B cell (primary cell): Measurements from ENCODE around the gene THAP11. TPM values are rescaled to one million over a fixed set of nuclear protein-coding genes. Genes with fewer than 3 reads are reported as not detected.

Experiments
- ATAC-seq: fragments of 200-7000 bp; cut with Tn5 transposase; one replicate; pipeline ENCODE4 v1.10.0; 2021; ENCODE audit warnings: low read depth, mild to moderate bottlenecking, moderate number of reproducible peaks, moderate library complexity
- CTCF ChIA-PET: fragments of 350-600 bp; sonication (Branson Sonifier 250); formaldehyde crosslinking; loops from one replicate; lab custom pipeline; 2021; ENCODE audit warnings: antibody characterized with exemption, inconsistent platforms; lab: Charles Lee
- POLR2A ChIA-PET: fragments of 350-600 bp; sonication (Branson Sonifier 250); formaldehyde crosslinking; loops from one replicate; lab custom pipeline; 2021; ENCODE audit warnings: antibody characterized with exemption; lab: Charles Lee
- DNase-seq: peaks from one replicate; pipeline ENCODE4 v3.0.0; 2013
- H2AFZ ChIP-seq: 2 replicates; pipeline ENCODE4 v1.6.1; 2012; ENCODE audit warnings: mild to moderate bottlenecking, low read depth, low read length; ENCODE audit not compliant: insufficient read depth, poor library complexity, severe bottlenecking
- H3K27ac ChIP-seq, 2 donors: 1 replicate in 1 of 2; 2 replicates in 1 of 2; pipeline ENCODE4 v1.5.1; 2012 to 2013; ENCODE audit warnings: low read length in 2 of 2, mild to moderate bottlenecking in 2 of 2, moderate library complexity in 1 of 2
- H3K27me3 ChIP-seq, 4 experiments: fragments of 200-600 bp in 1 of 4; sonication (generic) in 1 of 4; replicated peaks in 1 of 4; 1 replicate in 2 of 4; 2 replicates in 2 of 4; pipeline versions ENCODE4 v1.6.1 to v1.7.0; 2013 to 2016; ENCODE audit warnings: low read length in 3 of 4, mild to moderate bottlenecking in 2 of 4, mixed read lengths in 1 of 4, moderate library complexity in 1 of 4; ENCODE audit not compliant: insufficient read depth in 4 of 4, control insufficient read depth in 3 of 4; ENCODE audit errors: control extremely low read depth in 1 of 4
- H3K36me3 ChIP-seq, 2 experiments: replicated peaks in 1 of 2; 1 replicate in 1 of 2; 2 replicates in 1 of 2; pipeline versions ENCODE4 v1.6.1 to v1.7.1; 2013; ENCODE audit warnings: low read length in 1 of 2; ENCODE audit not compliant: insufficient read depth in 2 of 2, control insufficient read depth in 1 of 2; ENCODE audit errors: control extremely low read depth in 1 of 2, extremely low read depth in 1 of 2
- H3K4me1 ChIP-seq, 2 donors: fragments of 200-600 bp in 1 of 2; sonication (generic) in 1 of 2; 1 replicate in 1 of 2; 2 replicates in 1 of 2; pipeline versions ENCODE4 v1.5.1 to v1.6.1; 2013 to 2017; ENCODE audit warnings: low read length in 2 of 2; ENCODE audit not compliant: control insufficient read depth in 2 of 2, insufficient read depth in 2 of 2
- H3K4me2 ChIP-seq: replicated peaks from 2 replicates; pipeline ENCODE3; 2012; ENCODE audit warnings: mild to moderate bottlenecking, low read depth, low read length; ENCODE audit not compliant: poor library complexity, severe bottlenecking
- H3K4me3 ChIP-seq, 5 experiments: fragments of 200-600 bp in 1 of 5; sonication (generic) in 1 of 5; 1 replicate in 3 of 5; 2 replicates in 2 of 5; pipeline versions ENCODE4 v1.5.1 to v1.7.0; 2011 to 2016; ENCODE audit warnings: low read length in 4 of 5, mild to moderate bottlenecking in 4 of 5, low read depth in 2 of 5, control low read depth in 1 of 5, moderate library complexity in 1 of 5; ENCODE audit not compliant: insufficient read depth in 1 of 5; ENCODE audit errors: control extremely low read depth in 1 of 5, extremely low read depth in 1 of 5
- H3K79me2 ChIP-seq: fragments of 200-600 bp; sonication (generic); one replicate; pipeline ENCODE4 v1.6.0; 2016; ENCODE audit warnings: low read length; ENCODE audit not compliant: control insufficient read depth, insufficient read depth
- H3K9ac ChIP-seq: fragments of 200-600 bp; sonication (generic); 2 replicates; pipeline ENCODE4 v1.6.1; 2017; ENCODE audit warnings: mild to moderate bottlenecking, low read length, moderate library complexity
- H3K9me3 ChIP-seq, 3 donors: one replicate each; pipeline versions ENCODE4 v1.6.1 to v1.7.1; 2013; ENCODE audit warnings: low read length in 2 of 3; ENCODE audit not compliant: control insufficient read depth in 2 of 3, insufficient read depth in 1 of 3; ENCODE audit errors: control extremely low read depth in 1 of 3
- H4K20me1 ChIP-seq: 2 replicates; pipeline ENCODE4 v1.6.0; 2012; ENCODE audit warnings: mild to moderate bottlenecking, low read length; ENCODE audit not compliant: insufficient read depth, control insufficient read depth, poor library complexity, severe bottlenecking
- H3K27ac Mint-ChIP-seq: one replicate; pipeline ENCODE4 v1.8.0; 2021; ENCODE audit warnings: mixed read lengths
- H3K27me3 Mint-ChIP-seq: one replicate; pipeline ENCODE4 v1.8.0; 2021; ENCODE audit warnings: mixed read lengths
- H3K4me1 Mint-ChIP-seq: one replicate; pipeline ENCODE4 v1.8.0; 2021; ENCODE audit warnings: mixed read lengths
- H3K4me3 Mint-ChIP-seq: one replicate; pipeline ENCODE4 v1.8.0; 2021; ENCODE audit warnings: mixed read lengths
- H3K9me3 Mint-ChIP-seq: one replicate; pipeline ENCODE4 v1.8.0; 2022; ENCODE audit warnings: mixed read lengths; ENCODE audit not compliant: insufficient read depth
- EZH2 ChIP-seq: IDR thresholded peaks from 2 replicates; pipeline ENCODE4 v1.6.1; 2012; ENCODE audit warnings: borderline replicate concordance, low read depth, mild to moderate bottlenecking, moderate library complexity, low read length; ENCODE audit not compliant: insufficient read depth, poor library complexity, severe bottlenecking
- WGBS: methylation state at CpG from one replicate; pipeline ENCODE4 v1.1.5; 2013; ENCODE audit warnings: missing lambda C conversion rate; ENCODE audit not compliant: insufficient coverage; 5-methylcytosine and 5-hydroxymethylcytosine counted together
- intact Hi-C: fragments of 100-400 bp; cut with micrococcal nuclease; formaldehyde crosslinking; loops from one replicate; pipeline ENCODE4 v1.10.0; 2022
- polyA plus RNA-seq: library from polyadenylated mRNA; depleted of rRNA; stranded (reverse); fragments of >200 nt; gene quantifications from 2 replicates; pipeline ENCODE4 v1.2.3, GENCODE V29; 2012
- total RNA-seq, 2 donors: library from RNA; stranded (reverse); fragments of 120-200 nt in 1 of 2; gene quantifications; 1 replicate in 1 of 2; 2 replicates in 1 of 2; pipeline versions ENCODE4 v1.2.3 to v1.2.4, GENCODE V29; 2013 to 2022
- TF ChIP-seq, protein P1 (sequence below): fragments of 200-600 bp; IDR thresholded peaks from one replicate; pipeline ENCODE4 v1.8.0; 2022; ENCODE audit warnings: antibody characterized with exemption, mild to moderate bottlenecking

The THAP11 gene
- total and polyA plus RNA-seq, 2 donors (not counting 1 experiment from before 2014, with no cell fraction given): 24.4 to 42.7 TPM

DNA sequence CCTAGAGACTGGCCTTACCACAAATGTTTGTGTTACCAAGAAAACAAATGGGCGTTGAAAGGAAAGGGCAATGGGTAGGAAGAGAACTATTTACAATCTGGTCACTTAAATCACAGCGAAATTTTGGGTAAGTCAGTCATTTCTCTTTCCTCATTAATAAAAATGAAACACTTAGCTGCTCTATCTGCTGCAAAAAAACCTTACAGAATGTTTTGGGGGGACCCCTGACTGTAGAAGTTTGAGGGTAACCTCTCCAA, 3.9 kb downstream of the THAP11 start:
- Mint-ChIP-seq H3K4me1 (peaks cover 52% of the 10 kb centered on the region), H3K27me3 (no peaks in the 10 kb centered on the region), H3K4me3 (peak overlapping the region; percentile 92), H3K9me3 (no peaks in the 10 kb centered on the region), H3K27ac (peak overlapping the region; percentile 93)
- Histone ChIP-seq H3K4me2 (peak overlapping the region; percentile 97), H3K36me3 (no peaks in the 10 kb centered on the region), H3K79me2 (peaks cover 64% of the 10 kb centered on the region), H3K9ac (peak overlapping the region; percentile 85), H2AFZ (peak overlapping the region; percentile 93), H3K27me3 (no peaks in the 10 kb centered on the region), H3K9me3 (peaks cover 0 to 5% (median 0%) of the 10 kb centered on the region in 3 donors), H3K4me3 (peak overlapping the region; percentile 64 to 92 (median 85)), H3K4me1 (peaks cover 39 to 53% of the 10 kb centered on the region in 2 donors), H3K27ac (peak overlapping the region; percentile 54 to 81), H4K20me1 (peaks cover 36% of the 10 kb centered on the region)
- 0% methylated on average over 1 of the region's 2 CpGs for WGBS
- CTCF ChIA-PET: interaction anchor here (0.8 to 3.5 kb wide), 8 partner anchors 13 to 179 kb away, joined by 3 to 12 read pairs (median 4); partner anchors contain the start of gene EDC4
- intact Hi-C loops: loop anchor here (1.0 to 10.0 kb wide), 10 partner anchors 13 to 1091 kb away; partner anchors contain the start of genes ATP6V0D1, CTCF, DYNC1LI2 and GFOD2
- POLR2A ChIA-PET: interaction anchor here (0.6 to 2.0 kb wide), 4 partner anchors 39 to 1125 kb away, joined by 3 to 11 read pairs (median 4); partner anchors contain the start of genes PSMB10, RANBP10 and TSNAXIP1
- DNase-seq: no peak
- no peak for ATAC-seq
- TF ChIP-seq, protein P1, sequence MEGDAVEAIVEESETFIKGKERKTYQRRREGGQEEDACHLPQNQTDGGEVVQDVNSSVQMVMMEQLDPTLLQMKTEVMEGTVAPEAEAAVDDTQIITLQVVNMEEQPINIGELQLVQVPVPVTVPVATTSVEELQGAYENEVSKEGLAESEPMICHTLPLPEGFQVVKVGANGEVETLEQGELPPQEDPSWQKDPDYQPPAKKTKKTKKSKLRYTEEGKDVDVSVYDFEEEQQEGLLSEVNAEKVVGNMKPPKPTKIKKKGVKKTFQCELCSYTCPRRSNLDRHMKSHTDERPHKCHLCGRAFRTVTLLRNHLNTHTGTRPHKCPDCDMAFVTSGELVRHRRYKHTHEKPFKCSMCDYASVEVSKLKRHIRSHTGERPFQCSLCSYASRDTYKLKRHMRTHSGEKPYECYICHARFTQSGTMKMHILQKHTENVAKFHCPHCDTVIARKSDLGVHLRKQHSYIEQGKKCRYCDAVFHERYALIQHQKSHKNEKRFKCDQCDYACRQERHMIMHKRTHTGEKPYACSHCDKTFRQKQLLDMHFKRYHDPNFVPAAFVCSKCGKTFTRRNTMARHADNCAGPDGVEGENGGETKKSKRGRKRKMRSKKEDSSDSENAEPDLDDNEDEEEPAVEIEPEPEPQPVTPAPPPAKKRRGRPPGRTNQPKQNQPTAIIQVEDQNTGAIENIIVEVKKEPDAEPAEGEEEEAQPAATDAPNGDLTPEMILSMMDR: no peak
- no peak for TF ChIP-seq EZH2
